Osteocyte (in vitro differentiated cells): ENCODE results near the gene ADAMTS14. TPM values are rescaled to one million over a fixed set of nuclear protein-coding genes. Genes with fewer than 3 reads are reported as not detected.
A peak's percentile ranks its signal among the peaks of the same experiment; 100 is the strongest.

ENCODE experiments used
- DNase-seq: peaks from one replicate; pipeline ENCODE4 v3.0.0; 2021; ENCODE audit warnings: mixed read lengths; ENCODE audit not compliant: unreplicated experiment; ENCODE audit errors: extremely low spot score
- H3K27ac Mint-ChIP-seq: one replicate; pipeline ENCODE4 v1.8.0; 2021; ENCODE audit warnings: mild to moderate bottlenecking, mixed read lengths; ENCODE audit not compliant: unreplicated experiment
- H3K27me3 Mint-ChIP-seq: one replicate; pipeline ENCODE4 v1.8.0; 2021; ENCODE audit warnings: mixed read lengths; ENCODE audit not compliant: unreplicated experiment
- H3K36me3 Mint-ChIP-seq: one replicate; pipeline ENCODE4 v1.8.0; 2021; ENCODE audit warnings: mixed read lengths; ENCODE audit not compliant: unreplicated experiment
- H3K4me1 Mint-ChIP-seq: one replicate; pipeline ENCODE4 v1.8.0; 2021; ENCODE audit warnings: mixed read lengths; ENCODE audit not compliant: unreplicated experiment
- H3K4me3 Mint-ChIP-seq: one replicate; pipeline ENCODE4 v1.8.0; 2021; ENCODE audit warnings: mild to moderate bottlenecking, moderate library complexity, mixed read lengths; ENCODE audit not compliant: unreplicated experiment
- H3K9me3 Mint-ChIP-seq: one replicate; pipeline ENCODE4 v1.8.0; 2021; ENCODE audit warnings: mixed read lengths; ENCODE audit not compliant: unreplicated experiment
- total RNA-seq: library from RNA; stranded (reverse); gene quantifications from 2 replicates; pipeline ENCODE4 v1.2.1, GENCODE V29; 2021
- TF ChIP-seq, protein P1 (sequence below): fragments of 200-600 bp; sonication (generic); IDR thresholded peaks from 2 replicates; pipeline ENCODE4 v1.5.0; 2021; ENCODE audit warnings: antibody characterized with exemption, mild to moderate bottlenecking, moderate library complexity

ADAMTS14 gene
- total RNA-seq, 1 donor from 2014 or later = 4.1 TPM

DNA sequence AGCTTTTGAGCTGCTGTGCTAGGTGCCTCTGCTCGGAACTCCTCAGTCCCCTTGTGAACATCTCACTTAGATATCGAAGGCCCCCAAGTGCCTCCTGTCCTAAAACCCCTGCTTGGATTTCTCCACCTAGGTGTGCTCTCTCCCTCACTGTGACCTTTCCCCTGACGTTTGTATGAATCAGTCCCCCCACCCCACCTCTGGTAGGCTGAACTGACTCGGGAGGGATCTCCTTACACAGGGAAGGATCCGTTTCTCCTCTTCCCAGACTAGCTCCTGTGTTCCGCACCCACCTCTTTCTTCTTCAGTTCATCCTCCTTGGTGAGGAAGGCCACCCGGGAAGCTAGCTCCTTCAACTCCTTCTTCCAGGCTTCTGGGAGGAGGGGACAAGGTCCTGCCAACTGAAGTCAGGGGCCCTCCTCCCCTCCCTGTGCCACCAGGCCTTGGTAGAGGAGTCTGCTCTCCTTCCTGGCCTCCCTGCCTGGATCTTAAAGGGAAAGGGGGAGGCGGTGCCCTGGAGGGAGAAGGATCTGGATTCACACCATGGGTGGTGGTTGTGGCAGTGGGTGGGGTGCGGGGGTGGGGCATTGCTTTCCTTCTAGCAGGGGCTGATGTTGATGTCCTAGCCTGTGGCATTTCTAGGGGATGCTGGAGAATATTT lies 106.1 kb downstream of the ADAMTS14 start:
- no peaks in the 10 kb centered on the region for H3K9me3 Mint-ChIP-seq
- DNase-seq = peak; percentile 71
- H3K27ac Mint-ChIP-seq = no peak overlapping the region
- H3K27me3 Mint-ChIP-seq = peaks cover 5% of the 10 kb centered on the region
- TF ChIP-seq, protein P1, sequence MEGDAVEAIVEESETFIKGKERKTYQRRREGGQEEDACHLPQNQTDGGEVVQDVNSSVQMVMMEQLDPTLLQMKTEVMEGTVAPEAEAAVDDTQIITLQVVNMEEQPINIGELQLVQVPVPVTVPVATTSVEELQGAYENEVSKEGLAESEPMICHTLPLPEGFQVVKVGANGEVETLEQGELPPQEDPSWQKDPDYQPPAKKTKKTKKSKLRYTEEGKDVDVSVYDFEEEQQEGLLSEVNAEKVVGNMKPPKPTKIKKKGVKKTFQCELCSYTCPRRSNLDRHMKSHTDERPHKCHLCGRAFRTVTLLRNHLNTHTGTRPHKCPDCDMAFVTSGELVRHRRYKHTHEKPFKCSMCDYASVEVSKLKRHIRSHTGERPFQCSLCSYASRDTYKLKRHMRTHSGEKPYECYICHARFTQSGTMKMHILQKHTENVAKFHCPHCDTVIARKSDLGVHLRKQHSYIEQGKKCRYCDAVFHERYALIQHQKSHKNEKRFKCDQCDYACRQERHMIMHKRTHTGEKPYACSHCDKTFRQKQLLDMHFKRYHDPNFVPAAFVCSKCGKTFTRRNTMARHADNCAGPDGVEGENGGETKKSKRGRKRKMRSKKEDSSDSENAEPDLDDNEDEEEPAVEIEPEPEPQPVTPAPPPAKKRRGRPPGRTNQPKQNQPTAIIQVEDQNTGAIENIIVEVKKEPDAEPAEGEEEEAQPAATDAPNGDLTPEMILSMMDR = no peak
- H3K4me3 Mint-ChIP-seq = no peak overlapping the region
- H3K36me3 Mint-ChIP-seq = no peaks in the 10 kb centered on the region
- H3K4me1 Mint-ChIP-seq = no peaks in the 10 kb centered on the region

DNA sequence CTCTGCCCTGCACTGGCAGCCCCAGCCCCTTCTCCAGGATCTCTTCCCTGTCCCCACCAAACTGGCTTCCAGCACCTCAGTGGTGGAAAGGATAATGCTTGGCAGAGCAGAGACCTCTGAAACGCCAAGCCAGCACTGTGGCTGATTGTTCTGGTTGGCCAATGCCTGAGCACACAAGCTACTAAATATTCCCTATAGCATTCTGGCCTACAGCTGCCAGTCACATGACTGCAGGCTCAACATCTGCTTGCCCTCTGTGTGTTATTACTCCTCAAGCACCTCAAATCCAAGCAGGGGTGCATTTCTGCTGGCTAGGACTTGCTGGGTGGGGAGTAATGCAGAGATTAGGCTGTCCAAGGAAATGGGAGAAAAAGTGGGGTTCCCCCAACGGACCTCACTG lies 106.8 kb downstream of the ADAMTS14 start:
- H3K27me3 Mint-ChIP-seq = peaks cover 6% of the 10 kb centered on the region
- TF ChIP-seq, protein P1 = no peak
- no peaks in the 10 kb centered on the region for H3K4me1 Mint-ChIP-seq
- DNase-seq = no peak
- H3K36me3 Mint-ChIP-seq = no peaks in the 10 kb centered on the region
- no peak overlapping the region for H3K4me3 Mint-ChIP-seq
- H3K27ac Mint-ChIP-seq = no peak overlapping the region
- no peaks in the 10 kb centered on the region for H3K9me3 Mint-ChIP-seq

DNA sequence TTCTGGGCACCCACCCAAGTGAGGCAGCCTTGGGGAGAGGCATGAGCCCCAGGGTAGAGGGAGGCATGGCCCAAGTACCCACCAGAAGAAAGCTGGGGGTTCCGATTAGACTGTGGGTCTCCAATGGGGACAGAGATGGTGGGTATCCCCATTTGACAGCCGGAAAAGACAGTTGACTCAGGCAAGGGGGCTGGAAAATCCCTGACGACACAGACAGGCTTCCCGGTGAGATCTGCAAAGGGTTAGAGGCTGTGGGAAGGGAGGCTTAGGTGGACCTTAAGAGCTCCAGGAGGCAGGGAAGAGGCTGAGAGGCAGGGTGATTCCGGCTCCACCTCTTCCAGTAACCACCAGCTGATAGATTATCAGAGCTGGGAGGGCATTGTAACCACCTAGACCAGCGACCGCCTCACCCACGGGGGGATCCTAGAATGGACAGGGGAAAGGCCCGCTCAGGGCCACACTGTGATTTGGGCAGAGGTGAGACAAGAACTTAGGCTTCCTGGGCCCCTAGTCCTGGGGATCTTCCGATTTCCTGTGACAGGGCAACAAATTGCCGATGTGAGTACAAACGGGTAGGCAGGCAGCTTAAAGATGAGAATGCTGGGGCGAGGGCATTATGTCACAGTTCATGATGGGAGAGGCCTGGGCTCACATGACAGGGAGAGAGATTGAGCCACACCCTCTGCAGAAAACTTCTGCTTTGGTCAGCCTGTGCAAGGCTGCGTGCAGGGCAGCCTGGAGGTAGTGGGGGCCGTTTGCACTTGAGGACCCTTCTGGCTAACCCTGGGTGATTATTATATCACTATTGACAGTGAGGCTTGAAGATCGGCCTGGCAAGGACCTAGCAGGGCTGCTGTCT lies 107.4 kb downstream of the ADAMTS14 start:
- Mint-ChIP-seq H3K9me3 (no peaks in the 10 kb centered on the region), H3K36me3 (no peaks in the 10 kb centered on the region), H3K27me3 (peaks cover 6% of the 10 kb centered on the region), H3K27ac (no peak overlapping the region), H3K4me1 (no peaks in the 10 kb centered on the region), H3K4me3 (no peak overlapping the region)
- no peak for DNase-seq
- TF ChIP-seq, protein P1 = no peak

DNA sequence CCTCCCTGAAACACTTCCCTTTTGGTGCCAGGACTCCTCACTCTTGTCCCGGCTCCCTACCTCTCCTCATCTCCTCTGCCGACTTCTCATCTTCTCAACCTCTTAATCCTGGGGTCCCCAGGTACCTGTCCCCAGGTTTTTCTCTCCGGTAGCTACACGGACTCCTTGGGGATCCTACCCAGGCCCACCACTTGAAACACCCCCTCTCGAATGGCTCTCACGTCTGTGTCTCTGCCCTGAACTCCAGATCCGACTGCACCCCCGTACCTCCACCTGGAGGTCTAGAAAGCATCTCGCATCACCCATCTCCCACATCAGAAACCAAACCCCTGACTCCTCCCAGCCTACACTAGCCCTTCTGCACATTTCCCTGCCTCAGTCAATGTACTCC lies 108.1 kb downstream of the ADAMTS14 start:
- Mint-ChIP-seq H3K9me3 (no peaks in the 10 kb centered on the region), H3K36me3 (no peaks in the 10 kb centered on the region), H3K4me1 (no peaks in the 10 kb centered on the region), H3K4me3 (no peak overlapping the region), H3K27me3 (peaks cover 6% of the 10 kb centered on the region), H3K27ac (no peak overlapping the region)
- no peak for DNase-seq
- TF ChIP-seq, protein P1 = no peak

DNA sequence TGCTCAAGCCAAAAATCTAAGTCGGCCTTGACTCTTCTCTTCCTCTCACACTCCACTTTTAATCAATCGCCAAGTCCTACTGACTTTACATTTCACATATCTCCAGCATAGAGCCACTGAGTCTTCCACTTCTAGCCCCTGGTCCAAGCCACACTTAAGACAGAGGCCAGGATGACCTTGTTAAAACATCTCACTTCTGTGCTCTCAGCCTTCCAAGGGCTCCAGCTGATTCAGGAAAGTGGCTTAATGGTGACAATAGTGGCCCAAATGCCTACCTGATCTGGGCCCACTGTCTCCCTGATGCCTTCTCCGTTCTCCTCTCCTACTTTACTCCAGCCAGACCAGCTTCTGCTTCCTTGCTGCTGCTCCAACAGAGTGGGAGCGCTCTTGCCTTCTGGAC lies 108.5 kb downstream of the ADAMTS14 start:
- Mint-ChIP-seq H3K4me1 (no peaks in the 10 kb centered on the region), H3K27me3 (peaks cover 6% of the 10 kb centered on the region), H3K36me3 (no peaks in the 10 kb centered on the region), H3K4me3 (no peak overlapping the region), H3K27ac (no peak overlapping the region), H3K9me3 (no peaks in the 10 kb centered on the region)
- TF ChIP-seq, protein P1 = no peak
- no peak for DNase-seq
